WTC11 (cell line): Measurements from ENCODE around the gene KCNS3. TPM values are rescaled to one million over a fixed set of nuclear protein-coding genes. Genes with fewer than 3 reads are reported as not detected.

ENCODE experiments used
- ATAC-seq: fragments of 200-7000 bp; cut with Tn5 transposase; 2 replicates; pipeline ENCODE4 v1.10.0; 2021; ENCODE audit warnings: mild to moderate bottlenecking, moderate library complexity
- CTCF ChIA-PET: fragments of 300-600 bp; sonication (Branson Sonifier 250); formaldehyde crosslinking; loops from one replicate; lab custom pipeline; 2021; ENCODE audit warnings: antibody characterized with exemption; lab: Charles Lee
- POLR2A ChIA-PET: fragments of 350-600 bp; sonication (Branson Sonifier 250); formaldehyde crosslinking; loops from one replicate; lab custom pipeline; 2021; ENCODE audit warnings: antibody characterized with exemption; lab: Charles Lee
- DNase-seq: peaks from one replicate; pipeline ENCODE4 v3.0.0; 2021; ENCODE audit warnings: low spot score
- H3K27ac Mint-ChIP-seq: 2 replicates; pipeline ENCODE4 v1.8.0; 2021; ENCODE audit warnings: mixed read lengths
- H3K27me3 Mint-ChIP-seq: 2 replicates; pipeline ENCODE4 v1.8.0; 2021; ENCODE audit warnings: low read depth, mild to moderate bottlenecking, moderate library complexity, mixed read lengths
- H3K36me3 Mint-ChIP-seq: 2 replicates; pipeline ENCODE4 v1.8.0; 2021; ENCODE audit warnings: mixed read lengths
- H3K4me1 Mint-ChIP-seq: 2 replicates; pipeline ENCODE4 v1.8.0; 2022; ENCODE audit warnings: mixed read lengths
- H3K4me3 Mint-ChIP-seq: 2 replicates; pipeline ENCODE4 v1.8.0; 2021; ENCODE audit warnings: mild to moderate bottlenecking, moderate library complexity, mixed read lengths
- H3K9me3 Mint-ChIP-seq: 2 replicates; pipeline ENCODE4 v1.8.0; 2021; ENCODE audit warnings: mixed read lengths
- AR ChIP-seq: fragments of 250-450 bp; sonication (Bioruptor Pico); IDR thresholded peaks from 2 replicates; pipeline ENCODE4 v1.9.0; 2021; ENCODE audit warnings: mild to moderate bottlenecking
- ATF6 ChIP-seq: sonication (generic); formaldehyde crosslinking; IDR thresholded peaks from 2 replicates; pipeline ENCODE4 v1.8.1; 2023; ENCODE audit warnings: mild to moderate bottlenecking, missing genetic modification reagents
- CTCF ChIP-seq: fragments of 200-600 bp; IDR thresholded peaks from 2 replicates; pipeline ENCODE4 v1.8.0; 2022; ENCODE audit warnings: antibody characterized with exemption
- ERG ChIP-seq: fragments of 250-450 bp; sonication (Bioruptor Pico); IDR thresholded peaks from 2 replicates; pipeline ENCODE4 v1.8.0; 2021; ENCODE audit warnings: mild to moderate bottlenecking
- FOXK1 ChIP-seq: sonication (generic); formaldehyde crosslinking; IDR thresholded peaks from 2 replicates; pipeline ENCODE4 v1.8.0; 2022; ENCODE audit warnings: mild to moderate bottlenecking, moderate library complexity, missing genetic modification reagents
- FOXP4 ChIP-seq: sonication (generic); formaldehyde crosslinking; IDR thresholded peaks from 2 replicates; pipeline ENCODE4 v1.8.0; 2022; ENCODE audit warnings: mild to moderate bottlenecking, missing genetic modification reagents
- GRHL2 ChIP-seq: fragments of 250-450 bp; sonication (Bioruptor Pico); IDR thresholded peaks from 2 replicates; pipeline ENCODE4 v1.8.0; 2022; ENCODE audit warnings: mild to moderate bottlenecking, moderate library complexity; ENCODE audit not compliant: insufficient replicate concordance, severe bottlenecking
- IRF1 ChIP-seq: sonication (generic); formaldehyde crosslinking; IDR thresholded peaks from 2 replicates; pipeline ENCODE4 v1.8.0; 2023; ENCODE audit warnings: missing genetic modification reagents
- JAZF1 ChIP-seq: fragments of 250-450 bp; sonication (Bioruptor Pico); IDR thresholded peaks from 2 replicates; pipeline ENCODE4 v1.9.0; 2021; ENCODE audit warnings: moderate library complexity, mild to moderate bottlenecking, inconsistent platforms
- MYBL2 ChIP-seq: sonication (generic); formaldehyde crosslinking; IDR thresholded peaks from 2 replicates; pipeline ENCODE4 v1.8.1; 2023; ENCODE audit warnings: mild to moderate bottlenecking, moderate library complexity, missing genetic modification reagents
- NR2C2 ChIP-seq: sonication (generic); formaldehyde crosslinking; IDR thresholded peaks from 2 replicates; pipeline ENCODE4 v1.8.0; 2022; ENCODE audit warnings: mild to moderate bottlenecking, missing genetic modification reagents
- NR3C1 ChIP-seq: sonication (generic); formaldehyde crosslinking; conservative IDR thresholded peaks from 2 replicates; pipeline ENCODE4 v1.8.1; 2023; ENCODE audit warnings: low read depth, mild to moderate bottlenecking, missing genetic modification reagents
- USF1 ChIP-seq: sonication (generic); formaldehyde crosslinking; IDR thresholded peaks from 2 replicates; pipeline ENCODE4 v1.8.0; 2022; ENCODE audit warnings: mild to moderate bottlenecking, missing genetic modification reagents
- ZMAT4 ChIP-seq: fragments of 250-450 bp; sonication (Bioruptor Pico); IDR thresholded peaks from 2 replicates; pipeline ENCODE4 v1.9.0; 2021; ENCODE audit warnings: mild to moderate bottlenecking
- ZNF121 ChIP-seq: sonication (generic); formaldehyde crosslinking; IDR thresholded peaks from 2 replicates; pipeline ENCODE4 v1.8.0; 2023; ENCODE audit warnings: missing genetic modification reagents
- ZNF219 ChIP-seq: sonication (generic); formaldehyde crosslinking; IDR thresholded peaks from 2 replicates; pipeline ENCODE4 v1.8.0; 2023; ENCODE audit warnings: missing genetic modification reagents, mild to moderate bottlenecking, borderline replicate concordance
- ZNF671 ChIP-seq: fragments of 250-450 bp; sonication (Bioruptor Pico); IDR thresholded peaks from 2 replicates; pipeline ENCODE4 v1.8.0; 2021; ENCODE audit warnings: mild to moderate bottlenecking
- total RNA-seq: library from RNA; stranded (reverse); gene quantifications from 3 replicates; pipeline ENCODE4 v1.2.3, GENCODE V29; 2021

Gene KCNS3
- total RNA-seq, 1 experiment from 2014 or later: 25.2 TPM

GRCh38 chr2:17850151-17850550 is 28.3 kb upstream of the KCNS3 start:
- ChIA-PET CTCF (interaction anchor here (1.1 to 4.2 kb wide), 2 partner anchors 30 to 68 kb away, joined by 3 to 39 read pairs; no protein-coding TSS in a partner anchor), POLR2A (no interaction called here)
- ATAC-seq (no peak), DNase-seq (no peak)
- Mint-ChIP-seq H3K27ac (no peak overlapping the region), H3K9me3 (no peaks in the 10 kb centered on the region), H3K4me3 (no peak overlapping the region), H3K27me3 (no peaks in the 10 kb centered on the region), H3K4me1 (0 out of 2 replicates have a peak, but pooled peaks cover 2% of the 10 kb centered on the region), H3K36me3 (no peaks in the 10 kb centered on the region)
- no peak for TF ChIP-seq ZMAT4 (CRISPR knock-in tag)
- no peak for TF ChIP-seq ZNF671
- TF ChIP-seq ZNF219 (CRISPR knock-in tag): no peak
- TF ChIP-seq JAZF1 (CRISPR knock-in tag): no peak
- TF ChIP-seq USF1 (CRISPR knock-in tag): no peak
- TF ChIP-seq ERG (CRISPR knock-in tag): no peak

GRCh38 chr2:17851731-17852585 is 26.5 kb upstream of the KCNS3 start:
- DNase-seq: peak; percentile 72
- H3K4me1 Mint-ChIP-seq: peaks cover 2% of the 10 kb centered on the region; the same call in 1 of the 2 replicates
- ChIA-PET CTCF (interaction anchor here (0.7 to 4.2 kb wide), 13 partner anchors 21 to 528 kb away, joined by 3 to 39 read pairs (median 3); no protein-coding TSS in a partner anchor), POLR2A (no interaction called here)
- no peak overlapping the region for H3K4me3 Mint-ChIP-seq
- no peaks in the 10 kb centered on the region for H3K9me3 Mint-ChIP-seq
- H3K27me3 Mint-ChIP-seq: no peaks in the 10 kb centered on the region
- TF ChIP-seq ATF6 (no peak), ZNF121 (CRISPR knock-in tag) (peak; percentile 94), FOXP4 (CRISPR knock-in tag) (no peak), GRHL2 (no peak), AR (CRISPR knock-in tag) (no peak), NR2C2 (no peak), CTCF (peak; percentile 83), NR3C1 (CRISPR knock-in tag) (no peak), FOXK1 (CRISPR knock-in tag) (no peak), MYBL2 (CRISPR knock-in tag) (no peak), IRF1 (CRISPR knock-in tag) (no peak)
- ATAC-seq: peak; percentile 82
- no peak overlapping the region for H3K27ac Mint-ChIP-seq
- H3K36me3 Mint-ChIP-seq: no peaks in the 10 kb centered on the region
